Midbrain (tissue), 1 donor: ENCODE results near the gene RERE.

Source experiments
- DNase-seq: peaks from one replicate; lab custom pipeline; 2025; lab: John Stamatoyannopoulos, UW

Gene RERE

DNA sequence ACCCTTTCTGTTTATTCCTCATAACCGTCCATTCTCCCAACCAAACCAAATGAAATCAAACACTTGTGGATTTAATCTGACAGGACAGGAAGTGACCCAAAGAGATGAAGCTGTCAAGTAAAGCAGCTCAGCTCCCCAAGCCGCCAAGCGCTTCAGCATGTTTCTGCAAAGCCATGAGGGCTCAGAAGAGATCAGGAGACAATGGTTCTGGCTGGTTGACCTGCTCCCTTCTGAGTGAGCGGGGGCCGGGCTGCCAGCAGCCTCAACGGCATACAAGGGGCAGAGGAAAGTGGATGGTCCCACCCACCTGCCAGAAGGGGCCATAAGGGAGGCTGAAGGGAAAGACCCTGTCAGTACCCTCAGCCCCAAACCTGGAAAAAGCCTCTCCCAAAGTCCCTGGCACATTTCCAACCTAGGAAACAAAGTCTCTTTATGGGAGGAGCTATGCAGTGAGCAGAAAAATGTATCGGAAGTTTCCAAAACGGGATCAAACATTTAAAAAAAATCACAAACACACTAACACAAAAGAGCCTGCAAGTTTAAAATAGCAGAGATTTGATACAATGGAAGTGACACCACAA, 454.2 kb downstream of the RERE start:
- DNase-seq: no peak

DNA sequence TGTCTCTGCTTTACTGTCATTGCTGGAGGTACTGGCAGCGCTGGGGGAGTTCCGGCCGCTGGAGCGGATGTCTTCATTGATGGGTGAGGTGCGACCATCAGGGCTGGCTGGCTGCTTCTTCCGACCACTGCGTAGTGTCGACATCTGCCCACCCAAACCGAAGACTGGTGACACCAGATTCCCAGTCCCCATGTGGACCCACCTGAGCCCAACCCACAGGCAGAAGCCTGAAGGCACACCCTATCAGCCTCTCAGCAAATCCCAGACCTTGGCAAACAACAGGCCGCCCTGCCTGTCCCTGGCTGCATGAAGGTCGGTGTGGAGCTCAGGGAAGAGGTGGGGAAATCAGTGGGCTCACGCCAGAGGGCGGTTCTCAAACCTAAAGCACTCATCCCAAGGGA, 454.7 kb downstream of the RERE start:
- no peak for DNase-seq

DNA sequence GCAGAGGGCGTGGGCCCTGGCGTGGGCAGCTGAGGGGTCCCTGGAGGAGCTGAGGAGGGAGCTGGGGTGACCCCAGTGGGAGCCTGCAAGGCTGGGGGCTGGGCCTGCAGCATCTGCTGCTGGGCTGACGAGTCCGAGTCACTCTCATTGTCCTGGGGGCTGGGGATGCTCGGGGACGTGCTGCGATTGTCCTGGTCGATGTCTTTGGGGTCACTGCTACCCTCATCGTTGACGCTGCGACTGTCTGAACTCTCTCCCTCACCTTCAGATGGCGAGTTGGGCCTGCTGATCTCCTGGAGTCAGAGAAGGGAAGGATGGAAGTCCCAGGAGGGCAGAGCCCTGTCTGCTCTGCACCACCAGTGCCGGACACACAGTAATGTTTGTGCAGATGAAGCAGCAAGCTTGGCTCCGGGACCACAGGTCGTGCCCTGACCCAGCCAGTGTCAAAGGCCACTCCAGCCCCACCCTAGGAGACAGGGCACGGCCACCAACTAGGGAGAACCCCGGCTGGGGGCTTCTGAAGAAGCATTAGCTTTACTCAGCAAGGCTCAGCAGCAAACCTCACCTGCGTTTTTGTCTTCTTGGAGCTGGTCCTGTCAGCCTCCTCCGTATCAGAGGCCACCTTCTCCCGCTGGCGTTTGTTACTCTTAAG, 456.1 kb downstream of the RERE start:
- DNase-seq: no peak

DNA sequence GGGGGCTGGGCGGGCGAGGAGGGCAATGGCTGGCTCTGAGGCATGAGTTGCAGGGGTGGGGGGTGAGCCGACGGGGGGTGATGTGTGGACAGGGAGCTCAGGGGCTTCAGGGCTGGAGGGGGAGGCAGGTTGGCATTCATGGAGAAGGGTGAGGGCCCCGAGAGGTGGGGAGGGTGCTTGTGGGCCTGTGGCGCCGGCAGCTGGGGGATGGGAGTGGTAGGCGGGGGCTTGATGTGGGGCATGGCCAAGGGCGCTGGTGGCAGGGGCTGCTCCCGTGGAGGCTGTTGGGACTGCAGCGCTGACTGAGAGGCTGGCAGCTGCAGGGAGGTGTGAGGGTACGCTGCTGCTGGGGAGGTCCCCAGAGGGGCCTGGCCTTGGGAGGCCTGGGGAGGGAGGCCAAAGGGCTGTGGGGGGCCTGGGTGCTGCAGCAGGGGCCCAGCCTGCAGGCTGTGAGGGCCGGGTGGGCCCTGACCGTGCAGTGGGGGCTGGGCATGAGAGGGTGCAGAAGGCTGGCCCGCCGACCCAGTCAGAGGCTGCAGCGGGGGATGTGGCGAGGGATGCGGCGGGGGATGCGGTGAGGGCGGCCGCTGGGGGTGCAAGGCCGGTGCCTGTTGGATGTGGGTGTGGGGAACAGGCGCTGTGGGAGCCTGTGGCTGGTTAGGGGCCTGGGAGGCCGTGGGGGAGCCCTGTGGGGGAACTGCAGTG, 456.8 kb downstream of the RERE start:
- DNase-seq: no peak

DNA sequence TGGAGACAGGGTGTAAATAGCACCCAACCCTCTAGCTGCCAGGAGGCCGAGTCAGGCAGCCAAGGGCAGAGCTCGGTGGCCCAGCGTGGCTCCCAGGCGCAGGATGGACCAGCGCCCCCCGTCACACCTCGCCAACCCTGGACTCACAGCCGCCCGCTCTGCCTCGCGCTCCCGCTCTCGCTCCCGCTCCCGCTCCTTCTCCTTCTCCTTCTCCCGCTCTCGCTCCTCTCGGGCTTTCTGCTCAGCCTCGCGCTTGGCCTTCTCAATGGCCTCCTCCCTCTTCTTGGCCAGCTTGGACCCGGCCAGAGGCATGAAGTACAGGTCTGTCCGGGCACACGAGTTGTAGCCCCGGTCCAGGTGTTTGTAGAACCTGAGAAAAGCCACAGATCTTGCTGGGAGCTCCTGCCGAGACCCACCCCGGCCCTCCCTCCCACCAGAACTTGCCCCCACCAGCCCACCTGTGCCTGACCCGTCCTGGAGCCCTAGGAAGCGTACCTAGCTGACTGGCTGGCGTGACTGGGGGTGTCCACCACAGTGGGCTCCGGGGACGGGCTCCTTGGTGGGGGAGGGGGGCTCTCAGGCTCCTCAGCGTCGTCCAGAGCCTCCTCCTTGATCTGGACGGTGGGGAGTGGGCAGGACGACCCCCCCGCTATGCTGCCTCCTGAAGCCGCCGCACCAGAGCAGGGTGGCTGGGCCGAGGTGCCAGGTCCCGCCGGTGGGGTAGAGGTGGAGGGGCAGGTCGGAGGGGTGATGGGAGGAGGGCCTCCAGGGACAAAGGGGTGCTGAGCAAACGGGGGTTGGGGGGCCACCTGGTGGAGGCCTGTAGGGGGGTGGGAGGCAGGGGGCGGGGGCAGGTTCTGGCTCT, 457.6 kb downstream of the RERE start:
- DNase-seq: no peak

DNA sequence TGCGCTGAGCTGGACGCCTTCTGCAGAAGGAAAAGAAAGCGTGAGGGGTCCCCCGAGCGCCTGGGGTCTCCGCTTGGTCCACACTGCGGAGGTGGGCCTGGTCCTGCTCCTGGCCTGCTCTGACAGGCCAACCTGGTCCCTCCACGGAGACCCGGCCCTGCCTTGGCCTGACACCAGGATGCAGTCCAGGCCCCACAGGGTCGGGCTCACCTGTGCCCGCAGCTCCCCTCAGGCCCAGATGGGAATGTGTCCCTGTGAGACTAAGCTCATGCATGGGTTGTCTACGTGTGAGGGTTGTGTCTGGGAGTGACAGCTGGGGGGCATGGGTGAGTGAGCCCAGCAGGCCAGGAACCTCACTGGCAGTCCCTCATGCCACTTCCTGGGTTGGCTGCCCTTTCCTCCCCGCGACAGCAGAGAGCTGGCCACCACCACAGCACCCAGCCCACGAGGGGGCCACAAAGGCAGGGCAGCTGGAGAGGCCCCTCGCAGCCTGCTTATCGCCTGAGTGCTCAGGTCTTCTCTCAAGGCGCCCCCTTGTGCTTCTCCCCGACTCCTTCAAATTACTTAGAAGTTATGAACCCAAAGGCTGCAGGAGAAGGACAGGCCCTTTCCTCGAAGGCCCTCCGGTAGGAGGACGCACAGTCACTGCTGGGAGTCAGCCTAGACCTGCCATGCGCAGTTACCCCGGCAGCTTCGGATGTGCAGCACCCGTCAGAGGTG, 458.4 kb downstream of the RERE start:
- DNase-seq: no peak

DNA sequence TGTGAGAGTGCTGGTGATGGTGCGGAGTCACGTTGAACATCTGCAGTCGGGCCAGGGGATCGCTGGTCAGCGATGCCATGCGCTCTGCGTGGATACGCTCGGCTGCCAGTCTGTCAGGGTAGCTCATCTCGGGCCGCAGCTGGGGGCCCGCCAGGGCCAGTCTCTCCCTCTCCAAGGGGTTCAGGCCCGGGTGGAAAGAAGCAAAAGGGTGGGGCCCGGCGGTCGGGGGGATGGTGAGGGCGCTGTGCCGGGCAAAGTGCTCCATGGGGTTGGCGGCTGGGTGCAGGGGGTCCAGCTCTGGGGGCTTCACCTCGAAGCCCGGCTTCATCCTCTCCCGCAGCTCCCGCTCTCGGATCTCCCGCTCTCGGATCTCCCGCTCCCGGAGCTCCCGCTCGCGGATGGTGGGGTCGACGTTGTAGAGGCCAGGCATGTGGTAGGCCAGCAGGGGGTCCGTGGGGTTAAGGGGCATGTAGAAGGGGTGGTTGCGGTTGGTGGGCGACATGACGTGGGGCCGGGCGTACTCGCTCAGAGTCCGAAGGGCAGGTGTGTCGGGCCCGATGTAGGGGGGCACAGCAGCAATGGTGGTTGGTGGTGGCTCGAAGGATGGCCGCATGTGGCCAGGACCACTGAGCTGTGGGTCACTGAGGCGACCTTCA, 459.1 kb downstream of the RERE start:
- no peak for DNase-seq

DNA sequence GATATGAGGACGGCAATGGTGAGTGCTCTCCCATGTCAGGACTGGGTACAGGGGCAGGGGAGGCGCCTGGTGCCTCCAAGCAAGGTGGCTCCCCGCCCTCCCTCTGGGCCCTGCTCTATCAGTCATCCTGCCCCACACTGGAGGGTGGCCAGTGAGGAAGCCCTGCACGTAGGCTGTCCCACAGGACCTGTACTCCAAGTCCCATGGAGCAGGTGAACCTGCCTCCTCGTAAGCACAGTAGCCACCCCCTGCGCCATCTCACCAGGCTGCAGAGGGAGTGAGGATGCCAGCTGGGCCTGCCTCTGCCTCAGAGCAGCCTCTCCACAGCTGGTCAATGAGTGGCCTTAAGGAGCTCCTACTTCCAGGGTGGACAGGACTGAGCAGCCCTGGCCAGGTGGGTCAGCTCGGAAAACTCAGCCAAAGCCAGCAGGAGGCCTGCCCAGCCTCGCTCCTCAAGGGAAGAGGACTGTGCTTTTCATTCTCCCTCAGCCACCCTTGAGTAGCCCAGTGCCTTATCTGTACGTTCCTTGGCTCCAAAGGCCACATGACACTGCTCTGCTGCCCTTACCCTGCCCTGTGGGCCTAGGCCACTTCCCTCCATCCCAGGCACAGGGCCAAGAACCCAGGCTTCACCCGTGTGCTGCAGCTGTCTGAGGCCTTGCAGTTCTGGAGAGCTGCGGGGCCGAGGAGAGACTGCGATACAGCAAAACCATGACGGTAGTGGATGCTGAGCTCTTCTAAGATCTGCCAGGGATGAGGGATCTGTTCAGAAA, 459.9 kb downstream of the RERE start:
- no peak for DNase-seq

DNA sequence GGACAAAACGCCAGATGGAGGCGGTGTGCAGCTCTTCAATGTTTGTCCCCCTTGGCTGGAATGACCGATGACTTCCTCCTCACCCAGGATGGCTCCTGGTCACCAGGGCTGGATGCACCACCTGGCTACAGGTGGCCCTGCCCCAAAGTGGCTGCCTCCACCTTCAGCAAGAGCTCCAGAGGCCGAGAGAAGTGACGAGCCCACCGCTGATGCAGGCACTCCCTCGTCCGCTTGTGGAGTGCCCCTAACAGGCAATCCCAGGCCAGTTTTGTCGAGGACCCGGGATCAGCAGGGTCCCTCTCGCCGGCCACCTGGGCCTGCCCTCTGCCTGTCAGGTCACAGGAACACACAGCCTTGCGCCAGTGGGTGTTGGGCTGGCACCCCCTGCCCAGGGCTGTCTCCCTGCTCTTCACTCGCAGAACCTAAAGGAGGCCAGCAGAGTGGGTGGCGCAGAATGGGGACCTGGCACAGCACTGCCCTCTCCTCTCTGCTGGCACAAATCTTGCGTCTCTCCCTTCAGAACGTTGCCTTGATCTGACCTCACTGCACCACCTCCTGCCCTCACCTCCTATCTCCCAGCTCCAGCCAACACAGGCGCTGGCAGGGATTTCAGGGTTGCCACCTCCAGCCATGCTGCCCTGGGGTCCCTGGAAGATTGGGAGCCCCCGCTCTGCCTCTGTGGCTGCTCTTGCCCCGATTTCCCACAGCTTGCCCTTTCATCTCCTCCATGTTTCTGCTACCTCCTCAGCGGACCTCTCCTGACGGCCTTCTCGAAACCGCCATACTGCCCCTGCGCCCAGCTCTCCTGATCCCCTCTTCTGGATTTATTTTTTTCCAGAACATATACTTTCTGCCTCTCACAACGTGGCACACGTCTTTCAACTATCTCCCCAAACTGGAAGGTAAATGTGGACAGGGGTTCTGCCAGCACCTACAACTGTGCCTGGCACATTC, 460.9 kb downstream of the RERE start:
- DNase-seq: no peak

DNA sequence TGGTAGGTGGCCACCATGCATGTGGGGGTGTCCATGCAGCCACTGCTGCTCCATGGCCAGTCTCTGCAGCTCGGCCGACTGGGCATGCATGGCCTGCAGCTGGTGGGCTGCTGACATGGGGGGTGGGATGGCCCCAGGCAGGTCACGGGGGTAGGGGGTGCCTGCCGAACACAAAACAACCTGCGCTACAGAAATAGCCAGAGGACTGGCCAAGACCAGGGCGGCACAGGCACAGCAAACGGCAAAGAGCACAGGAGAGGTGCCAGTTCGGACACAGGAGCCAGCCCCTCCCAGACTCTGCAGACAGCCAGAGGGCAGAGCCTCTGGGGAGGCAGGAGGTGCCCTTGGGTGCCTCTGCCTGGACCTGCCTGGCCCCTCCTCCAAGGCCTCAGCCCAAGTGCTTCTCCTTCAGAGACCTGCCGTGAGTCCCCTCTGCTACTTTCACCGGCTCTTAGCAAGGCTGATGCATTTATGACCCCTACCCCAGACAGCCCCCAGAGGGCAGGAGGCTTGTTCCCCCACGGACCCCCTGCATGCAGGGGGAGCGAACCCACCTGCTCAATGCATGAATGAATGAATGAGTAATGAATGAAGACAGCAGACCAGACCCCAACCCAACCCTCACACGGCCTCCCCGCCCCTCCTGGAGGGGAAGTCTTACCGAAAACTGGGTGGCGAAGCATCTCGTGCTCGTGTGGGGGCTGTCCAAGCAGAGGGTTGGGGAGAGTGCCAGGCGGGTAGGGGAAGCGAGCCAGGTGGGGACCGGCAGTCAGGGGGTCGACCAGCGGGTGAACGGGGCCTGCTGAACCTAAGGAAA, 461.8 kb downstream of the RERE start:
- no peak for DNase-seq

DNA sequence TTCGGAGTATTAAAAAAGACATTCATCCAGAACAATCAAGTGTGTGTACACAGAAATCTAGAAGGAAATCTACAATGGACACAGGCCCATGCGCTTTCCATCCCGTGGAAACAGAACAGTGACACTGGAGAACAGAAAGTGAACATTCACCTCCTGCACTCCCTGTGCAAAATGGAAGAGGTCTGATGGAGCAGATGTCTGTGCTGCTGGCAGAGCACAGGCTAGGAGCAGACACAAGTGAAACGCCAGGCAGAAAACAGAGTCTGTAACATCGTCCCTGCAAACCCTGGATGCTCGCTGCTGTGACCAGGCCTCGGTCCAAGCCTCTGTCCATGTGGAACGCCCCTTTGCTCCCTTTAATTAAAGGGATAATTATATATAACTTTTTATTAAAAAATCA, 463.4 kb downstream of the RERE start:
- DNase-seq: no peak

DNA sequence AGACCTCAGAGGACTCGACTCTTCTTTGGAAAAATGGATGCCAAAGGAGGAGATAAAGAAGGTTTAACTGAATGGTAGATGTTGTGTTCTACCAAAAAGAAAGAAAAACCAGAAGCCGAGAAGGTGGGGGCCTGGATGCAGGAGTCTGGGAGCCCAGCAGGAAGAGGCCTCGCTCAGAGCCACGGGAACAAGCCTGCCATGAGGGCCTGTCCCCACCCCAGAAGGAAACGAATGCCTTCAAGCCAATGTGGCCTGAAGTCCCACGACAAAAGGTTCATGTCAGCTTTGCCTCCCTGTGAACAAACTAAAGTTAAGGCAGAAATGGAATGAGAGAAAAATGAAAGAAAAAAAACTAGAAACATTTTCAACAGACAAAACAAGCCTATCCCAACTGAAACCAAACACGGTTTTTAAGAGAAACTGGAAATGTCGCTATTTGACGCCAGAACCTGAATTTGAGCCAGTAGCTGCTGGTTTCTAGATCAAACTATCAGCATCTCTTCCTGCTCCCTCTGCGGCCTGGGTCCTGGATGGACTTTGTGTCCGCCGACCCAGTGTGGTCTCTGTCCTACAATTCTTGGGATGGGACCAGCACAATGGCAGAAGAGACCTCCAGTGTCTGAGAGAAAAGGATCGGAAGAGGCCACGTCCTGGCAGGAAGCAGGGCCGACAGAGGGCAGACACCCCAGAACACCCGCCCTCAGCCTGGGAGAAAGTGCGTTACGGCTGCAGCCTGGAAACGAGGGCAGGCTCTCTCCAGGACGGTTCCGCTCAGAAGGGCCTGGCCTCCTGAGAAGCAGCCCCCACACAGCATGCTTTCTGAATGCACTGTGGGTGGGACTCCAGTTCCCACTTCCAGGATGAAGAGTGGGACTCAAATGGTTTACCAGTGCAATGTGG, 464.3 kb downstream of the RERE start:
- no peak for DNase-seq

DNA sequence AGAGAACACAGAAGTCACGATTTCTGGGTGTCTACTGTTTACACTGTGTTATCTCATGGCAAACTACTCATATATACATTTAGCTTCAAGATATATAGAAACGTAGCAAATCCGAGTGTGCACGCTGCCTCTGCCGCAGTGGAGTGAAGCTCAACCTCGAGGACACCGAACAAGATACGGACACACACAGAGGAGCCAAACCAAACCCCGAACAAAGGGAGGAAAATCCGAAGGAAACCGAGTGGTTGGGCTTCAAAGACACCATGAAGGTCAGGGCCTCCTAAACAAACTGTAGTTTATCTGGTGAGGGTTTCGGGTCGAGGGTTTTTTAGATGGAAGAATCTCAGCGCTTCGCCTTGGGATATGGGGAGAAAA, 465.0 kb downstream of the RERE start:
- DNase-seq: no peak

DNA sequence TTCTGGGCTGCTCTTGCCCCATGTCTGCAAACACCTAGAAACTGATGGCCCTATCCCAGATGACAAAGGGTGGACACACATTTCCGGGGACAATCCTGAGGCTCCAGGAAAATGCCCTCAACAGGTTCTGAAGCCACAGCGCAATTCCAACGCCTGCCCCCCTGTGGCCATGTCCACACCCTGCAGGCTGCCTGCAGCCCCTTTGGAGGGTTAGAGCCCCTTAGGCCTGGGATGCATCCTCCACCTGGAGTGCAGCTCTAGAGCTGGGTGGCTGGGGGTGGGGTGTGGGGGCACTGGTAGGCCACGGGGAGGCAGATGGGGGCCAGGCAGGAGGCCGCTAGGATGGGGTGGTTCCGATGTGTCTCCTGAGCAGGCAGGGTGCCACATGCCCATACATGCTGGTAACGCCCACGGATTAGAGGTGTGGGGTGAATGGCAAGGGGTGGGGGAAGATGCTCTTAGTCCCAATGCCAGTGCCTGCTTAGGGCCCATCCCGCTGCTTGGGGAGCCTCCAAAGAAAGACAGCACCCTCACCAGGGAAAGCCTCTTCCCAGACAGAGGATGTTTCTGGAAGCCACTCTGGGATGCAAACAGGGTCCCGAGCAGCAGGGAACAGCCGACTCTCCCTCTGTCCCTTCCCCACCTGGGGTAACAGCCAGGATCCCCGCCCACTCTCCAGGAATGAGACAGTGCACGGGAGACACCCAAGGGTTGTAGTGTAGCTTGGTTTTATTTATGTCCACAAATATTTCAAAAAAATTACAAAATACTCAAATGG, 465.6 kb downstream of the RERE start:
- DNase-seq: no peak

DNA sequence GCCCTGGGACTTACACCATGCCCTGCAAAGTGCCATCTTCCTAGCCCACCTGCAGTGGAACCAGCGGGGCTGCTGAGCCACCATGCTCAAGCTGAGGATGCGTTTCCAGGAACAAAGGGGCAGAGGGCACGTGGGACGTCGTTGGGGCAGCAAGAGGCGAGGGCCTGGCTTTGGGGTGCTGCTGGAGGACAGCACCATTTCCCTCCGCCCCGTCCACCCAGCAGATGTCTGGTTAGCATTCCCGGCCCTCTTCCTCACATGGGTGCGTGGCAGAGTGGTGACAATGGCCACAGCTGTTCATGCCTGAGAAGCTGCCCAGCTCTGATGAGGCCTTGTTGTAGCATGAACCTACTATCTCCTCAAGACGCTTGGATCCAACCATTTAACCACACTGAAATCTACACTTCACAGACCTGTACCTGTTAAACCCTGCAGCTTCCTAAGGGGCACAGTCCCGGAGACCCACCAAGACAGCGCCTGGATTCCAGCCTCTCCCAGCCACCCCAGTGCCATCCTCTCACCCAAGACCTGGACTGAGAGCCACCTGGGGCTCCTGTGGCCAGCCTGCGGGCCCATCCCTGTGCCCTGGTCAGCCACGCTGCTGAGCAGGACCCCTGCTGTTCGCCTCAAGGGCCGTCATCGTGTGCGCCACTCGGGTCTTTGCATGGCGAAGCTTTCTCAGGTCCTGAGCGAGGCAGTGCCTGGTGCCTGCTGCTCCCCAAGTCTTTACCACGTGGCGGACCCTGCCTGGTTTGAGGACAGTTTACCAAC, 466.3 kb downstream of the RERE start:
- DNase-seq: no peak

DNA sequence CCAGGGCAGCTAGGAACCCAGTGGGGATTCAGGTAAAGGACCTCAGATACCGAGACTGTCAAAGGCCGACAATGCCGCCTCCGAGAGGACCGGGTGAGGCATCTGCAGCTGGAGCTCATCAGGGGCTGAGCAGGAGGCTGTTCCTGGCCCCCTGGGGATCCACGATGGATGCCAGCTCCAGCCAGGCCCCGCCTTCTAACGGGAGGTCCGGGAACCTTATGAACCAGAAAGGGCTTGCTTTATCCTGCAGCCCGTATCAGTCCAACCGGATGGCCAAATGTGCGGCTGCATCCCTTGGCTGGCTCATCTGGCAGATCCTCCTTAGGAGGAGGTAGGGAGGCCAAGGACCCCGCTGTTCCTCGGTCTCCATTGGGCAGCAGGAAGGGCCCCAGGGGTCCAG, 467.5 kb downstream of the RERE start:
- DNase-seq: no peak
